Suprapubic skin (tissue), 4 donors: ENCODE data around the gene CDH11. TPM values are rescaled to one million over a fixed set of nuclear protein-coding genes. Genes with fewer than 3 reads are reported as not detected.
A peak's percentile ranks its signal among the peaks of the same experiment; 100 is the strongest.

Source experiments
- DNase-seq, 2 donors: peaks; one replicate each; pipeline ENCODE4 v3.0.0-alpha.2; 2019; ENCODE audit warnings: low spot score in 2 of 2
- H3K27ac ChIP-seq: fragments of 200-600 bp; sonication (generic); one replicate; pipeline ENCODE4 v1.5.1; 2019
- H3K27me3 ChIP-seq: fragments of 200-600 bp; sonication (generic); one replicate; pipeline ENCODE4 v1.5.1; 2019
- H3K36me3 ChIP-seq: fragments of 200-600 bp; sonication (generic); one replicate; pipeline ENCODE4 v1.5.1; 2019
- H3K4me1 ChIP-seq: fragments of 200-600 bp; sonication (generic); one replicate; pipeline ENCODE4 v1.5.1; 2019
- H3K4me3 ChIP-seq: fragments of 200-600 bp; sonication (generic); one replicate; pipeline ENCODE4 v1.5.1; 2019; ENCODE audit warnings: mild to moderate bottlenecking
- H3K9me3 ChIP-seq: fragments of 200-600 bp; sonication (generic); one replicate; pipeline ENCODE4 v1.5.1; 2019
- CTCF ChIP-seq, 2 donors: fragments of 200-600 bp in 1 of 2; fragments of 450-650 bp in 1 of 2; sonication (generic) in 1 of 2; IDR thresholded peaks; one replicate each; pipeline ENCODE4 v1.5.1; 2016 to 2019; ENCODE audit warnings: antibody characterized with exemption in 2 of 2, mild to moderate bottlenecking in 1 of 2, moderate library complexity in 1 of 2
- EP300 ChIP-seq: sonication (generic); formaldehyde crosslinking; IDR thresholded peaks from one replicate; pipeline ENCODE4 v1.6.1; 2017; ENCODE audit warnings: antibody characterized with exemption
- POLR2A ChIP-seq, 2 donors: fragments of 450-650 bp; IDR thresholded peaks; one replicate each; pipeline ENCODE4 v1.6.1; 2017; ENCODE audit warnings: antibody characterized with exemption in 2 of 2, mild to moderate bottlenecking in 2 of 2, moderate library complexity in 2 of 2
- POLR2AphosphoS5 ChIP-seq, 3 donors: sonication (generic); formaldehyde crosslinking; IDR thresholded peaks; one replicate each; pipeline ENCODE4 v1.6.1; 2017; ENCODE audit warnings: antibody characterized with exemption in 3 of 3
- WGBS: methylation state at CpG from one replicate; pipeline ENCODE4 v1.1.5; 2018; 5-methylcytosine and 5-hydroxymethylcytosine counted together
- total RNA-seq, 4 donors: library from RNA; depleted of rRNA; stranded (reverse); fragments of >200 nt; gene quantifications; one replicate each; pipeline ENCODE4 v1.1.0, GENCODE V29; 2016

CDH11 gene
- total RNA-seq, 4 donors from 2014 or later = 10.3 to 41.4 (median 25.8) TPM

DNA sequence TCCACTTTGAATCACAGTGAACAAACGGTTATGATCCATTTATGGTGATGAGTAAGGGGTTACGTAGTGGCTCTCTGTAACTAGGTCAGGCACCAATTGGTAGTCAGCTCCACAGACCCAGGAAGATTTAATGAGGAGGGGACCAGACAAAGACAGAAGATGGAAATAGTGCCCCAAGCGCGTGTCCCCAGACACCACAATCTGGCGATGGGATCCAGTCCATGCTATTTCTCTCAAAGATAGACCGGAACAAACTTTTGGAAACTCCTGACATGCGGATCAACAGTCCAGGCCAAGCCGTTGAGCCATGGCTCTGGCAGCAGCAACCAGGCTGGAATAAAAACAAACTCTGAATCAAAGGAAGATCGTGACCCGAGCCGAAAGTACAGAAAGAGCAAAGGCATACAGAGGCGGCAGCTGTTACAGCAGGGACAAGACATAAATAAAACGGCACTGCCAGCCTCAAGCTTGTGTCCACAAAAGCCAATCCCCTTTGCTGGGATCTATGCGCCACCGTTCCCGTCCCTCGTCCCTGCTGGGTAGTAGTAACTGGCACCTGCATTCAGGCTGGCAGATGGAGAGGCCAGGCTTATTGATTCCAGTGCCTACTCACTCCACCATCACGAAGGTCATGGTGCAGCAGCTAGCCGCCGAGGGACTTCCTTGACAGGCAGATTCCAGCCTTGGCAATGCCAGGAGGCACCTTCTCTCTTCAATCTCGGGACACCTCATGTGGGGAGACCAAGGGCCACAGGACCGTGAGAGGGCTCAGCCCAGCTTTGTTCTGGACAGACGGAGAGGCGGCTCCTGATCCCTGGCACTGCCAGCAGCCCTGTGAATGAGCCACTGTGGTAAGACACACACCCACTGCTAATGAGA, 50.2 kb downstream of the CDH11 start:
- Histone ChIP-seq H3K4me3 (no peak overlapping the region), H3K27ac (peak overlapping the region; percentile 64), H3K4me1 (peaks cover 11% of the 10 kb centered on the region), H3K36me3 (no peaks in the 10 kb centered on the region), H3K9me3 (no peaks in the 10 kb centered on the region), H3K27me3 (no peaks in the 10 kb centered on the region)
- TF ChIP-seq EP300 = no peak
- TF ChIP-seq CTCF (IDR thresholded peaks at IDR 0.05) = no peak
- TF ChIP-seq POLR2A (IDR thresholded peaks at IDR 0.05) = no peak
- TF ChIP-seq POLR2AphosphoS5 (IDR thresholded peaks at IDR 0.05) = no peak
- 65% methylated on average over 24 of the region's 24 CpGs for WGBS
- peak in 1 of 2 donors; percentile 64 for DNase-seq

- peak in 1 of 2 donors; percentile 76 for DNase-seq
- no peak overlapping the region for H3K4me3 ChIP-seq
Measured at GRCh38 chr16:65070831-65071432, 50.9 kb downstream of the CDH11 start.

DNA sequence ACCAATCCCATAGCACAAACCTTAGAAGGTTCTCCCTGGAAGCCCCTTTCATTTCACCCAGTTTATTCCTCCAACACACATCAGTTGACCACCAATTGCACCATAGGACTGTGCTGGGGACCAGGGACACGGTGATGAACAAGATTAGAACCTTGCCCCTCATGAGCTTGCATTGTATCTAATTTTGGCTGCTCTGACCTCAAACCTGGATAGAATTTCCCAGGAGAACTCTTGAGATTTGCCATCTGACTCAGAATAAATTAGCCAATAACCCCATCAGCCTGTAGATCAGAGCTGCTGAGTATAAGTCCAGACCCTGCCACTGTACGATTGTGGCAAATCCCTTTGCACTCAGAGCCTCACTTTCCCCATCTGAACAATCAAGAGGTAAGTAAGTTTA, 52.1 kb downstream of the CDH11 start:
- H3K4me1 ChIP-seq = peaks cover 11% of the 10 kb centered on the region
- no peaks in the 10 kb centered on the region for H3K9me3 ChIP-seq
- WGBS = 94% methylated on average over 2 of the region's 2 CpGs
- no peaks in the 10 kb centered on the region for H3K36me3 ChIP-seq
- TF ChIP-seq POLR2A (IDR thresholded peaks at IDR 0.05) (no peak), EP300 (no peak), CTCF (IDR thresholded peaks at IDR 0.05) (no peak), POLR2AphosphoS5 (IDR thresholded peaks at IDR 0.05) (no peak)
- H3K27me3 ChIP-seq = no peaks in the 10 kb centered on the region
- no peak overlapping the region for H3K27ac ChIP-seq
- H3K4me3 ChIP-seq = no peak overlapping the region
- DNase-seq = no peak

More at GRCh38 chr16:65070831-65071432, 50.9 kb downstream of the CDH11 start:
- WGBS = 77% methylated on average over 12 of the region's 12 CpGs
- Histone ChIP-seq H3K27me3 (no peaks in the 10 kb centered on the region), H3K4me1 (peaks cover 11% of the 10 kb centered on the region), H3K27ac (peak overlapping the region; percentile 64), H3K36me3 (no peaks in the 10 kb centered on the region), H3K9me3 (no peaks in the 10 kb centered on the region)
- TF ChIP-seq POLR2AphosphoS5 (IDR thresholded peaks at IDR 0.05) (peak in 1 of 3 donors; percentile 81), EP300 (no peak), POLR2A (IDR thresholded peaks at IDR 0.05) (no peak), CTCF (IDR thresholded peaks at IDR 0.05) (no peak)

DNA sequence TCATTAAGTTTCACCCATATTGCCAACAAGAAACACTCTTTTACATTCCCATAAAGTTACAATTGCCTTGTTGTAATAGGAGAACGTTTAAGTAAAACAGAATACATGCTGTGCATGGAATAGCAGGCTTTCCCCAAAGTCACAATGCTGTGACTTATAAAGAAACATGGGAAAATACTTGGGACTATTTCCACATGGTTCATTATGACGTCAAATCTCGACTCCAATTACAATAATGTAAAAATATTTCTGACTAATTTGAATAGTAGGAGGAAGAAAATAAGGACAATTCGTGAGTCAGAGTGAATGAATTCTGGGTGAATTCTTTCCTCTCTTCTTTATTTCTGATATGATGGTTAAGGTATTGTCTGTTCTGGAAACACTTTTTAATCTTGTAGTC, 52.8 kb downstream of the CDH11 start:
- no peaks in the 10 kb centered on the region for H3K36me3 ChIP-seq
- H3K27ac ChIP-seq = no peak overlapping the region
- H3K27me3 ChIP-seq = no peaks in the 10 kb centered on the region
- DNase-seq = no peak
- H3K9me3 ChIP-seq = no peaks in the 10 kb centered on the region
- no peak for TF ChIP-seq EP300
- no peak for TF ChIP-seq CTCF (IDR thresholded peaks at IDR 0.05)
- TF ChIP-seq POLR2AphosphoS5 (IDR thresholded peaks at IDR 0.05) = no peak
- no peak for TF ChIP-seq POLR2A (IDR thresholded peaks at IDR 0.05)
- no peak overlapping the region for H3K4me3 ChIP-seq
- 59% methylated on average over 4 of the region's 4 CpGs for WGBS
- H3K4me1 ChIP-seq = peaks cover 11% of the 10 kb centered on the region

- Histone ChIP-seq H3K9me3 (no peaks in the 10 kb centered on the region), H3K36me3 (no peaks in the 10 kb centered on the region), H3K4me1 (peaks cover 11% of the 10 kb centered on the region), H3K27ac (no peak overlapping the region), H3K4me3 (no peak overlapping the region), H3K27me3 (no peaks in the 10 kb centered on the region)
- WGBS = 38% methylated on average over 5 of the region's 5 CpGs
- no peak for DNase-seq
- TF ChIP-seq CTCF (IDR thresholded peaks at IDR 0.05) (no peak), POLR2AphosphoS5 (IDR thresholded peaks at IDR 0.05) (no peak), POLR2A (IDR thresholded peaks at IDR 0.05) (no peak), EP300 (no peak)
Measured at GRCh38 chr16:65068151-65068740, 53.6 kb downstream of the CDH11 start.
